Ovary (tissue), 3 donors: ENCODE data around the gene BET1.

Experiments
- CTCF ChIP-seq, 3 donors: fragments of 450-650 bp in 2 of 3; fragments of 200-600 bp in 1 of 3; IDR thresholded peaks; one replicate each; pipeline versions ENCODE4 v1.5.1 to v1.8.0; 2016 to 2022; ENCODE audit warnings: antibody characterized with exemption in 3 of 3, mild to moderate bottlenecking in 1 of 3
- EP300 ChIP-seq: sonication (generic); formaldehyde crosslinking; IDR thresholded peaks from one replicate; pipeline ENCODE4 v1.6.1; 2017; ENCODE audit warnings: antibody characterized with exemption
- POLR2A ChIP-seq: fragments of 450-650 bp; IDR thresholded peaks from one replicate; pipeline ENCODE4 v1.6.1; 2017; ENCODE audit warnings: antibody characterized with exemption, mild to moderate bottlenecking, moderate library complexity
- donor health status: DM: no; HTN: no; CAD: no.

- no peak for TF ChIP-seq CTCF (IDR thresholded peaks at IDR 0.05)
- TF ChIP-seq POLR2A, result no peak
- TF ChIP-seq EP300, result no peak
These were observed 20.1 kb downstream of the BET1 start for GRCh38 chr7:93984024-93984423.
